ENCODE measurements around the gene ADCY1.

GRCh38 chr7:45610660-45611299 lies 36.6 kb downstream of the ADCY1 start:
- TF ChIP-seq CTCF (IDR thresholded peaks at IDR 0.05) = no peak
- no peak for TF ChIP-seq POLR2A (IDR thresholded peaks at IDR 0.05)

Data from esophagus squamous epithelium (tissue), 4 donors.